GM19238 (cell line): ENCODE results near the gene MAFG.

ENCODE experiments used
- DNase-seq: peaks from one replicate; pipeline ENCODE4 v3.0.0; 2011; ENCODE audit warnings: low spot score; ENCODE audit not compliant: insufficient read length

Gene MAFG

DNA sequence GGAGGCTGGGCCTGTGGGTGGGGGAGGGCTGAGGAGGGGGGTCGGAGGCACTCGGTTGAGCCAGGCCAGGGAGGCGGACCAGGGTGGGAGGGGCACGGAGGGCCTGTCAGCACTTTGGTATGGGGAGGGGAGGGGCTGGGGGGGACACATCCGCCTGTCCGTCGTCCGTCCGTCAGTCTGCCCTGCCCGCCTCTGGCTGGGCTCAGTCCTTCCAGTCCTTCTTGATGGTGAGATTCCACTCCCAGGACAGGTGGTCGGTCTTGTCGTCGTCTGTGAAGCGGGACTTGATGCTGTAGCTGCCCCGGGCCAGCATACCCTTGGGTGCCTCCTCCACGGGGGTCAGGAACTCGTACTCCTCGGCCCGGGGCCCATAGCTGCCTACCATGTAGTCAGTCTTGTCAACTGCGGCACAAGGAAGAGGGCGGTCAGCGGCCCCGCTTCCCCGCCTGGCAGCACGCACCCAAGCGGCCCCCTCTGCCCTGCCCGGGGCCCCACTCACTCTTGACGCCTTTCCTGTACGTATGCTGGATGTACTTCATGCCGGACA is 58.8 kb downstream of the MAFG start:
- DNase-seq: no peak
